ENCODE data around the gene EDN3. TPM values are rescaled to one million over a fixed set of nuclear protein-coding genes. Genes with fewer than 3 reads are reported as not detected.

Gene EDN3
- total RNA-seq, 1 experiment from 2014 or later: not detected

GRCh38 chr20:59320426-59320825 lies 20.0 kb downstream of the EDN3 start:
- CTCF ChIA-PET: no interaction called here
- Histone ChIP-seq H4K20me1 (ENCODE audit: insufficient read depth) (no peaks in the 10 kb centered on the region), H3K9me2 (ENCODE audit: insufficient read depth) (no peaks in the 10 kb centered on the region), H3K27ac (ENCODE audit: low read depth, low read length) (no peak overlapping the region), H2AFZ (ENCODE audit: low read depth, low read length, poor library complexity, severe bottlenecking) (no peak overlapping the region), H3K4me2 (ENCODE audit: low read length) (no peak overlapping the region), H3K27me3 (ENCODE audit: insufficient read depth, low read length) (peaks cover 7% of the 10 kb centered on the region; the same call in 1 of the 2 replicates), H3K4me3 (replicated peaks in 1 of 2; ENCODE audit: low read depth in 1 of 2, low read length in 2 of 2) (no peak overlapping the region), H3K9me3 (ENCODE audit: control insufficient read depth in 1 of 2, insufficient read depth in 1 of 2, low read depth in 1 of 2, low read length in 2 of 2) (no peaks in the 10 kb centered on the region), H3K4me1 (ENCODE audit: control insufficient read depth in 1 of 2, insufficient read depth in 2 of 2, low read length in 2 of 2) (no peaks in the 10 kb centered on the region), H3K79me2 (ENCODE audit: insufficient read depth, low read length) (no peaks in the 10 kb centered on the region), H3K36me3 (ENCODE audit: control insufficient read depth in 1 of 2, insufficient read depth in 2 of 2, low read length in 2 of 2) (no peaks in the 10 kb centered on the region), H3K9ac (ENCODE audit: low read length) (no peak overlapping the region)
- TF ChIP-seq ZFX (IDR thresholded peaks at IDR 0.05) (no peak), EGR1 (IDR thresholded peaks at IDR 0.05; ENCODE audit: low read depth) (no peak), REST (IDR thresholded peaks at IDR 0.05; ENCODE audit: low read depth) (no peak), CBX3 (IDR thresholded peaks at IDR 0.05; ENCODE audit: low read depth) (no peak), POLR2AphosphoS5 (IDR thresholded peaks at IDR 0.05; ENCODE audit: low read depth, low read length) (no peak), MAX (IDR thresholded peaks at IDR 0.05) (no peak), RAD21 (IDR thresholded peaks at IDR 0.05; ENCODE audit: low read depth) (no peak), YY1 (IDR thresholded peaks at IDR 0.05; ENCODE audit: extremely low read depth, insufficient replicate concordance, low read depth, low read length) (no peak), JUND (IDR thresholded peaks at IDR 0.05) (no peak), ZNF274 (IDR thresholded peaks at IDR 0.05; ENCODE audit: low read depth, low read length) (no peak), TCF7L2 (IDR thresholded peaks at IDR 0.05; ENCODE audit: borderline replicate concordance, extremely low read depth, insufficient read depth, insufficient read length) (no peak), SRF (IDR thresholded peaks at IDR 0.05; ENCODE audit: low read depth) (no peak), SIN3A (IDR thresholded peaks at IDR 0.05; ENCODE audit: low read depth) (no peak), EZH2 (IDR thresholded peaks at IDR 0.05) (no peak), ELF1 (IDR thresholded peaks at IDR 0.05; ENCODE audit: borderline replicate concordance, low read depth) (no peak), CEBPB (IDR thresholded peaks at IDR 0.05; ENCODE audit: low read depth) (no peak), ZBTB33 (IDR thresholded peaks at IDR 0.05; ENCODE audit: extremely low read depth, insufficient replicate concordance, low read length) (no peak), POLR2A (IDR thresholded peaks at IDR 0.05; ENCODE audit: borderline replicate concordance, extremely low read depth, insufficient read depth, insufficient read length) (no peak)
- intact Hi-C loops (cut with micrococcal nuclease): no loop called here
- no peak for DNase-seq (ENCODE audit: low read depth, low spot score)
- ATAC-seq: no peak
- POLR2A ChIA-PET: no interaction called here
- no TSS peak for BruUV-seq (replicated peaks)
- RAD21 ChIA-PET (ENCODE audit: low non-redundant PET in 1 of 2, low total read pairs in 2 of 2, uncharacterized antibody in 2 of 2, unreplicated experiment in 2 of 2): no interaction called here

Data from HCT116 (cell line).